HG02943 (cell line): Measurements from ENCODE around the gene USH1G.
A peak's percentile ranks its signal among the peaks of the same experiment; 100 is the strongest.
"Not testable (repeated sequence)": the region's sequence is repeated elsewhere in the genome, so short reads cannot be mapped to it uniquely, and the experiment has no call there.

Experiments
- ATAC-seq: cut with Tn5 transposase; IDR thresholded peaks from one replicate; pipeline ENCODE4 v1.9.1; 2021; ENCODE audit warnings: mild to moderate bottlenecking, low read depth, moderate library complexity; ENCODE audit not compliant: unreplicated experiment

USH1G gene

GRCh38 chr17:74877592-74878548 lies 45.2 kb downstream of the USH1G start:
- ATAC-seq, result no peak

- ATAC-seq, result no peak
Observed at GRCh38 chr17:74875977-74876593, 47.0 kb downstream of the USH1G start.

GRCh38 chr17:74875155-74875976 lies 47.7 kb downstream of the USH1G start:
- ATAC-seq, result no peak

GRCh38 chr17:74874615-74875037 lies 48.4 kb downstream of the USH1G start:
- ATAC-seq, result no peak

GRCh38 chr17:74873874-74874614 lies 49.0 kb downstream of the USH1G start:
- ATAC-seq, result no peak

- ATAC-seq, result peak; percentile 89
Observed at GRCh38 chr17:74873037-74873873, 49.8 kb downstream of the USH1G start.

- peak; percentile 23 for ATAC-seq
Observed at GRCh38 chr17:74872313-74873036, 50.6 kb downstream of the USH1G start, which contains the start of gene FDXR. TSS of gene FDXR (minus strand) at chr17:74872994. CDS start at chr17:74872944, 50 bp downstream.

- no peak for ATAC-seq
Observed at GRCh38 chr17:74871356-74872076, 51.5 kb downstream of the USH1G start.

GRCh38 chr17:74870512-74870911 lies 52.5 kb downstream of the USH1G start:
- ATAC-seq, result no peak

- ATAC-seq, result not testable (repeated sequence)
Observed at GRCh38 chr17:74870028-74870427, 53.0 kb downstream of the USH1G start.

GRCh38 chr17:74868908-74869255 lies 54.2 kb downstream of the USH1G start:
- ATAC-seq, result no peak

GRCh38 chr17:74868251-74868907 lies 54.7 kb downstream of the USH1G start:
- ATAC-seq, result no peak

GRCh38 chr17:74866198-74866835 lies 56.7 kb downstream of the USH1G start:
- ATAC-seq, result no peak
